Natural killer cell (primary cell): ENCODE data around the gene CHRNA10. TPM values are rescaled to one million over a fixed set of nuclear protein-coding genes. Genes with fewer than 3 reads are reported as not detected.

Source experiments
- total RNA-seq, 4 donors: library from RNA; stranded (reverse); fragments of 120-200 nt in 1 of 4; gene quantifications; one replicate each; pipeline versions ENCODE4 v1.2.3 to v1.2.4, GENCODE V29; 2013 to 2022

Gene CHRNA10
- total RNA-seq, 3 donors from 2014 or later (not counting 1 experiment from before 2014, with no cell fraction given): 0.36 to 0.60 (median 0.45) TPM

Other genes starting within 250 kb of the CHRNA10 start
- not detected for gene ART5, start 29.4 kb downstream of the CHRNA10 start, total RNA-seq
- not detected for gene ART1, start 26.3 kb downstream of the CHRNA10 start, total RNA-seq
- gene NUP98, start 126.2 kb upstream of the CHRNA10 start, total RNA-seq: 100 to 1,000 TPM in 1 of 3 donors, 10 to 100 TPM in 2; 88.5 to 103 (median 92.8) TPM
- gene PGAP2, start 137.2 kb upstream of the CHRNA10 start, total RNA-seq: 10 to 100 TPM in 1 of 3 donors, 1 to 10 TPM in 2; 9.5 to 17.5 (median 9.8) TPM
- 100 to 1,000 TPM; 114 to 145 (median 137) TPM for gene RHOG, start 169.6 kb upstream of the CHRNA10 start, total RNA-seq
- 100 to 1,000 TPM; 171 to 187 (median 175) TPM for gene STIM1, start 184.3 kb upstream of the CHRNA10 start, total RNA-seq